Smooth muscle cell (in vitro differentiated cells): ENCODE data around the gene FAM118B. TPM values are rescaled to one million over a fixed set of nuclear protein-coding genes. Genes with fewer than 3 reads are reported as not detected.

Source experiments
- DNase-seq: peaks from one replicate; lab custom pipeline; 2025; ENCODE audit not compliant: unreplicated experiment; lab: John Stamatoyannopoulos, UW
- H2AFZ ChIP-seq: fragments of 200-600 bp; sonication (generic); 2 replicates; pipeline ENCODE4 v1.6.0; 2016; ENCODE audit warnings: antibody characterized with exemption, low read depth, mild to moderate bottlenecking
- H3F3A ChIP-seq: fragments of 200-600 bp; sonication (generic); 2 replicates; pipeline ENCODE4 v1.6.0; 2017; ENCODE audit warnings: antibody characterized with exemption, low read depth
- H3K27ac ChIP-seq: fragments of 200-600 bp; sonication (generic); 2 replicates; pipeline ENCODE4 v1.5.1; 2016; ENCODE audit warnings: low read depth, mild to moderate bottlenecking
- H3K27me3 ChIP-seq: fragments of 200-600 bp; sonication (generic); 2 replicates; pipeline ENCODE4 v1.6.1; 2016; ENCODE audit warnings: low read depth, mild to moderate bottlenecking
- H3K36me3 ChIP-seq: fragments of 200-600 bp; sonication (generic); 2 replicates; pipeline ENCODE4 v1.5.1; 2016; ENCODE audit warnings: low read depth
- H3K4me1 ChIP-seq: fragments of 200-600 bp; sonication (generic); 2 replicates; pipeline ENCODE4 v1.5.1; 2016; ENCODE audit warnings: low read depth
- H3K4me2 ChIP-seq: fragments of 200-600 bp; sonication (generic); 2 replicates; pipeline ENCODE4 v1.6.0; 2016; ENCODE audit warnings: mild to moderate bottlenecking
- H3K4me3 ChIP-seq: fragments of 200-600 bp; sonication (generic); 2 replicates; pipeline ENCODE4 v1.5.1; 2016; ENCODE audit warnings: mild to moderate bottlenecking
- H3K79me2 ChIP-seq: fragments of 200-600 bp; sonication (generic); 2 replicates; pipeline ENCODE4 v1.6.0; 2016; ENCODE audit warnings: low read depth, mild to moderate bottlenecking
- H3K9ac ChIP-seq: fragments of 200-600 bp; sonication (generic); 2 replicates; pipeline ENCODE4 v1.6.0; 2016; ENCODE audit warnings: low read depth
- H3K9me3 ChIP-seq: fragments of 200-600 bp; sonication (generic); replicated peaks from 2 replicates; pipeline ENCODE4 v1.5.1; 2016; ENCODE audit warnings: low read depth
- H4K20me1 ChIP-seq: fragments of 200-600 bp; sonication (generic); 2 replicates; pipeline ENCODE4 v1.6.0; 2016; ENCODE audit warnings: low read depth
- CTCF ChIP-seq: fragments of 200-600 bp; sonication (generic); IDR thresholded peaks from 2 replicates; pipeline ENCODE4 v1.5.1; 2017; ENCODE audit warnings: borderline replicate concordance, mild to moderate bottlenecking, antibody characterized with exemption; ENCODE audit not compliant: insufficient read depth, poor library complexity, severe bottlenecking
- WGBS: methylation state at CpG from one replicate; pipeline ENCODE4 v1.1.7; 2016; ENCODE audit warnings: low lambda C conversion rate; 5-methylcytosine and 5-hydroxymethylcytosine counted together
- polyA plus RNA-seq: library from polyadenylated mRNA; unstranded; fragments of >200 nt; fragmentation: Nextera tagmentation; extraction: Ambion mirVana; gene quantifications from 2 replicates; pipeline ENCODE4 v1.2.1, GENCODE V29; 2016
- total RNA-seq: library from RNA; depleted of rRNA; stranded (reverse); fragments of >200 nt; gene quantifications from 2 replicates; pipeline ENCODE4 v1.2.3, GENCODE V29; 2014

Gene FAM118B
- total and polyA plus RNA-seq, 2 experiments from 2014 or later: 14.3 to 26.1 TPM

- H3F3A ChIP-seq: no peaks in the 10 kb centered on the region
- WGBS: 96% methylated on average over 6 of the region's 6 CpGs
- peaks cover 77% of the 10 kb centered on the region for H4K20me1 ChIP-seq
- H3K4me3 ChIP-seq: no peak overlapping the region
- H3K4me2 ChIP-seq: no peak overlapping the region
- H3K27ac ChIP-seq: no peak overlapping the region
- no peaks in the 10 kb centered on the region for H3K36me3 ChIP-seq
- H3K4me1 ChIP-seq: no peaks in the 10 kb centered on the region
- no peak overlapping the region for H3K9ac ChIP-seq
- no peak for DNase-seq
- TF ChIP-seq CTCF: no peak
- H3K27me3 ChIP-seq: no peaks in the 10 kb centered on the region
- H2AFZ ChIP-seq: no peak overlapping the region
- H3K9me3 ChIP-seq: no peaks in the 10 kb centered on the region
- H3K79me2 ChIP-seq: peaks cover 61% of the 10 kb centered on the region
Measured at GRCh38 chr11:126224647-126225294, 13.2 kb downstream of the FAM118B start.

- Histone ChIP-seq H3F3A (no peaks in the 10 kb centered on the region), H3K9ac (no peak overlapping the region), H3K27ac (no peak overlapping the region), H3K4me3 (no peak overlapping the region), H3K36me3 (no peaks in the 10 kb centered on the region), H3K79me2 (peaks cover 56% of the 10 kb centered on the region), H4K20me1 (peaks cover 73% of the 10 kb centered on the region), H2AFZ (no peak overlapping the region), H3K9me3 (no peaks in the 10 kb centered on the region), H3K27me3 (no peaks in the 10 kb centered on the region), H3K4me2 (no peak overlapping the region), H3K4me1 (no peaks in the 10 kb centered on the region)
- no peak for DNase-seq
- TF ChIP-seq CTCF: no peak
- 96% methylated on average over 2 of the region's 2 CpGs for WGBS
Measured at GRCh38 chr11:126225295-126225665, 13.7 kb downstream of the FAM118B start.

GRCh38 chr11:126226334-126227084, 14.9 kb downstream of the FAM118B start:
- peaks cover 69% of the 10 kb centered on the region for H4K20me1 ChIP-seq
- no peak for TF ChIP-seq CTCF

More at GRCh38 chr11:126226334-126227084, 14.9 kb downstream of the FAM118B start:
- DNase-seq: no peak
- Histone ChIP-seq H3K9ac (no peak overlapping the region), H3K4me1 (no peaks in the 10 kb centered on the region), H3K9me3 (no peaks in the 10 kb centered on the region), H3K27ac (no peak overlapping the region), H3K4me3 (no peak overlapping the region), H2AFZ (no peak overlapping the region), H3K4me2 (no peak overlapping the region), H3K36me3 (no peaks in the 10 kb centered on the region), H3K79me2 (peaks cover 44% of the 10 kb centered on the region), H3K27me3 (no peaks in the 10 kb centered on the region), H3F3A (no peaks in the 10 kb centered on the region)
- WGBS: 97% methylated on average over 11 of the region's 15 CpGs
